IPS-18a (cell line): ENCODE data around the gene PSMD7.
"Not testable (repeated sequence)": the region's sequence is repeated elsewhere in the genome, so short reads cannot be mapped to it uniquely, and the experiment has no call there.

Experiments
- H3K27ac ChIP-seq: one replicate; pipeline ENCODE4 v1.5.1; 2013; ENCODE audit warnings: low read length
- H3K27me3 ChIP-seq: one replicate; pipeline ENCODE4 v1.6.1; 2013; ENCODE audit warnings: mild to moderate bottlenecking, low read length; ENCODE audit not compliant: control insufficient read depth, insufficient read depth
- H3K36me3 ChIP-seq: one replicate; pipeline ENCODE4 v1.6.1; 2013; ENCODE audit warnings: low read depth, low read length; ENCODE audit not compliant: control insufficient read depth
- H3K4me1 ChIP-seq: one replicate; pipeline ENCODE4 v1.6.1; 2013; ENCODE audit warnings: low read depth, low read length; ENCODE audit not compliant: control insufficient read depth
- H3K4me3 ChIP-seq: one replicate; pipeline ENCODE4 v1.5.1; 2013; ENCODE audit warnings: low read length
- H3K9ac ChIP-seq: one replicate; pipeline ENCODE4 v1.6.1; 2013; ENCODE audit warnings: mild to moderate bottlenecking, low read length, moderate library complexity
- H3K9me3 ChIP-seq: one replicate; pipeline ENCODE4 v1.6.1; 2013; ENCODE audit warnings: low read depth, low read length; ENCODE audit not compliant: control insufficient read depth

Gene PSMD7

DNA sequence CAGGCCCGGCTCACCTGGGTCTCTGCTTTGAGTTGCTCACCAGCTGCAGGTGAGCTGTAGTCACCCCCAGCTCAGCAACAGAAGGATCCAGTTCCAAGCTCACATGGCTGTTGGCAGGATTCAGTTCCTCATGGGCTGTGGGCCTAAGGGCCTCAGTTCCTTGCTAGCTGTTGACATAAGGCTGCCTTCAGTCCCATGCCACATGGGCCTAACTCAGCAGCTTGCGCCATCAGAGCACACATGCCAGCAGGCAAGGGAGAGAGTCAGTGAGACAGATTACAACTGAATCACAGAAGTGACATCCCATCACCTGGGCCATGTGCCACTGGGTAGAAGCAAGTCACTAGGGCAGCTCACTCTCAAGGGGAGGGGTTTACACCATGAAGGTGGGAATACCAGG is 24.7 kb downstream of the PSMD7 start:
- no peak overlapping the region for H3K9ac ChIP-seq

DNA sequence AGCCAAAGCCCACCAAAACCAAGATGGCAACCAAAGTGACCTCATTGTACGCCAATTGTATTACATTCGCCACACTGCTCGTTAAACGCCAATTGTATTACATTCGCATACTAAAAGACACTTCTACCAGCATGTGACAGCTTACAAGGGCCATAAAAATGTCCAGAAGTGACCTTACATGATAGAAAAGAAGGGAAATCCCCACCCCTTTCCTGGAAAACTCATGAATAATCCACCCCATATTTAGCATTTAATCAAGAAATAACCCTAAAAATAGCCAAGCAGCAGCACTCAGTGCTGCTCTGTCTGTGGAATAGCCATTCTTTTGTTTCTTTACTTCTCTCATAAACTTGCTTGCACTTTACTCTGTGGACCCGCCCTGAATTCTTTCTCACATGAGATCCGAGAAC is 25.7 kb downstream of the PSMD7 start:
- no peaks in the 10 kb centered on the region for H3K27me3 ChIP-seq
- H3K9me3 ChIP-seq, result no peaks in the 10 kb centered on the region
- H3K4me1 ChIP-seq, result no peaks in the 10 kb centered on the region
- no peak overlapping the region for H3K27ac ChIP-seq
- no peak overlapping the region for H3K4me3 ChIP-seq
- peaks cover 17% of the 10 kb centered on the region for H3K36me3 ChIP-seq
- H3K9ac ChIP-seq, result no peak overlapping the region

More for the DNA sequence above, 24.7 kb downstream of the PSMD7 start:
- H3K36me3 ChIP-seq, result peaks cover 10% of the 10 kb centered on the region
- no peaks in the 10 kb centered on the region for H3K9me3 ChIP-seq
- H3K27me3 ChIP-seq, result no peaks in the 10 kb centered on the region
- no peaks in the 10 kb centered on the region for H3K4me1 ChIP-seq
- H3K4me3 ChIP-seq, result no peak overlapping the region
- no peak overlapping the region for H3K27ac ChIP-seq

DNA sequence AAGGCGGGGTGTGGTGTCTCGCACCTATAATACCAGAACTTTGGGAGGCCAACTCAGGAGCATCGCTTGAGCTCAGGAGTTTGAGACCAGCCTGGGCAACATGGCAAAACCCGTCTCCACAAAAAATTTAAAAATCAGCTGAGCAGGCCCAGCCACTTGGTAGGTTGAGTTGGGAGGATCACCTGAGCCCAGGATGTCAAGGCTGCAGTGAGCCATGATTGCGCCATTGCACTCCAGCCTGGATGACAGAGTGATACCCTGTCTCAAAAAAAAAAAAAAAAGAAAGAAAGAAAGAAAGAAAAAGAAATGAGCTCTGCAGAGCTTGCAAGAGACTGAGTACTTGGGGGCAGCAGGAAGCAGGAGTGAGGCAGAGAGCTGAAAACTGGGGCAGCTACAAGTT is 28.2 kb downstream of the PSMD7 start:
- not testable (repeated sequence) for H3K4me3 ChIP-seq, H3K27me3 ChIP-seq, H3K9me3 ChIP-seq, H3K9ac ChIP-seq, H3K27ac ChIP-seq, H3K4me1 ChIP-seq
- peaks cover 17% of the 10 kb centered on the region for H3K36me3 ChIP-seq

DNA sequence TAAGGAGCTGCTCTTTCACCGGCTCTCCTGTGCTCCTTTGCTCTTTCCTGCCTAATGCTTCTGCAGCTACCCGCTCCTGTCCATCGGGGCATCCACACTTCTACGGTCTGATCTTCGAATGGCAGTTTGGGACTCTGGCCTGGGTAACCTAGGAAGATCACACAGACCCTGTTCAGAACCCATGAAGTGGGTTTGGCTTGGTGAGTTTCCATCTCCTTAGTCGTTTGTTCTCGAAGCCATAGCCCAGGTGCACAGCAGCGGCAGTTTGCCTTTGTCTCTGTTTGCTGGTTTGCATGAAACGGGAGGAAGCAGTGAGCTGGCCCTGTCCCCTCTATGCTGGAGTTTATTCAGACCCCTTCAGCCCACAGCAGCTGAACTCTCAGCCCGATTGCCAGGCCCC is 29.0 kb downstream of the PSMD7 start:
- peaks cover 17% of the 10 kb centered on the region for H3K36me3 ChIP-seq
- H3K9me3 ChIP-seq, result no peaks in the 10 kb centered on the region
- H3K27me3 ChIP-seq, result no peaks in the 10 kb centered on the region
- H3K4me3 ChIP-seq, result no peak overlapping the region
- no peak overlapping the region for H3K27ac ChIP-seq
- H3K4me1 ChIP-seq, result no peaks in the 10 kb centered on the region
- H3K9ac ChIP-seq, result no peak overlapping the region

DNA sequence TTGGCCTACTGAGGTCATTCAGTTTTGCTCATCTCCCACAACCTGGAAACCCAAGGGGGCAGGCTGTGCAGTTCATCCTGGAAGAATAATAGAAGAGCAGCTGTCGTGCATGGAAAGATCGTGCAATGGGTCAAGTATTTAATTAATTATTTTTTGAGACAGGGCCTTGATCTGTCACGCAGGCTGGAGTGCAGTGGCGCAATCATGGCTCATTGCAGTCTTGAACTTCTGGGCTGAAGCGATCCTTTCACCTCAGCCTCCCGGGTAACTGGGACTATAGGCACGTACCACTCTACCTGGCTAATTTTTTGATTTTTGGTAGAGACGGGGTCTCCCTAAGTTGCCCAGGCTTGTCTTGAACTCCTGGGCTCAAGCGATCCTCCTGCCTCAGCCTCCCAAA is 31.7 kb downstream of the PSMD7 start:
- H3K36me3 ChIP-seq, result peaks cover 29% of the 10 kb centered on the region
- not testable (repeated sequence) for H3K4me1 ChIP-seq, H3K4me3 ChIP-seq, H3K9ac ChIP-seq, H3K27ac ChIP-seq, H3K27me3 ChIP-seq, H3K9me3 ChIP-seq

DNA sequence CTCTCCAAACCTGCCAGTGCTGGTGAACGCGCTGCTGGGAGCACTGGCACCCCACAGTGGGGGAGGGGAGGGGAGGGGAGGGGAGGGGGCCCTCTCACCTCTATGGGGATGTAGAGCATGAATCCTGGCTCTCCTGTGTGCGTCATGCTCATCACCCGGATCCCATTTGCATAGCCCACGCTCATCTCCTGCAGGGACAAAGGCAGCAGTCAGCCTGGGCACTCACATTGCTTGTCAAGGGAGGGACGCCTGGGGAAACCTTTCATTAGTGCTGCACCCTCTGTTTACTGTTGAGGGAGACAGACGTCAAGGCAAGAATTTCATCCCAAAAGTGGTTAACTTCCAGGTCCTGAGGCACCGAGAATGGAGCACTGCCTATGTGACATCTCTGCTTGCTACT is 35.9 kb downstream of the PSMD7 start:
- not testable (repeated sequence) for H3K9ac ChIP-seq, H3K27me3 ChIP-seq, H3K4me1 ChIP-seq, H3K9me3 ChIP-seq, H3K4me3 ChIP-seq, H3K27ac ChIP-seq
- peaks cover 21% of the 10 kb centered on the region for H3K36me3 ChIP-seq

DNA sequence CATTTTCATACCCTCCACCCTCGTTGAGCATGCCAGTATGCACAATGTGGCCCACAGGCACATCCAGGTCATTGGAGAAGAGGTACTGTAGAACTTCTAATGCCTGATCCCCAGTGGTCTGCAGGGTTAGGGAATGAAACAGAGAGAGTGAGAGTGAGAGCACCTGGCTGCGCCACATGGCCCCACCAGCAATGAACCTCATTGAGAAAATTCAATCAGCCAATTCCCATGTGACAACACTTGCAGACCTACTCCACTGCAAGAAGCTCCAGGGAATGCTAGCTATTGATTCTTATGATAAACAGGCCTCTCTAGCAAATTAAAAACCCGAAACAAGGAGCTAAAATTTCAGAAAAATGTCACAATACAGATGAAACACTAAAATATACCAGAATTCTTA is 40.9 kb downstream of the PSMD7 start:
- peaks cover 38% of the 10 kb centered on the region for H3K36me3 ChIP-seq

DNA sequence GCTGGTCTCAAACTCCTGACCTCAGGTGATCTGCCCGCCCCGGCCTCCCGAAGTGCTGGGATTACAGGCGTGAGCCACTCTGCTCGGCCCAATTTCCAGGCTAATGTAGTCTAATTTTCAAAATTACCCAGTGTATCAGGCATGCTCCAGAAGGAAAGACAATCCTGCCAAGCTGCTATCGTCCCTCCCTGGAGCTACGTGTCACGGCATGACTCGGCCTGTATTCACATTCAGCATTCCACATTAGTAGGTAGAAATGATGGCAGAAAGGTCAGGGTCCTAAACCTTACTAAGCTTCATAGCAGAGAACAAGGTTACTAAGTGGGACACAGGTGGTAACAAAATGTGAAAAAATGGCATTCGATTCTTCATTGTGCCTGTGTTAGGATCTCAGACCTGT is 42.6 kb downstream of the PSMD7 start:
- not testable (repeated sequence) for H3K9ac ChIP-seq, H3K27ac ChIP-seq, H3K4me3 ChIP-seq, H3K9me3 ChIP-seq, H3K4me1 ChIP-seq, H3K27me3 ChIP-seq
- peaks cover 35% of the 10 kb centered on the region for H3K36me3 ChIP-seq

More for the DNA sequence above, 40.9 kb downstream of the PSMD7 start:
- H3K27me3 ChIP-seq, H3K4me1 ChIP-seq, H3K9ac ChIP-seq, H3K4me3 ChIP-seq, H3K27ac ChIP-seq, H3K9me3 ChIP-seq: not testable (repeated sequence)

DNA sequence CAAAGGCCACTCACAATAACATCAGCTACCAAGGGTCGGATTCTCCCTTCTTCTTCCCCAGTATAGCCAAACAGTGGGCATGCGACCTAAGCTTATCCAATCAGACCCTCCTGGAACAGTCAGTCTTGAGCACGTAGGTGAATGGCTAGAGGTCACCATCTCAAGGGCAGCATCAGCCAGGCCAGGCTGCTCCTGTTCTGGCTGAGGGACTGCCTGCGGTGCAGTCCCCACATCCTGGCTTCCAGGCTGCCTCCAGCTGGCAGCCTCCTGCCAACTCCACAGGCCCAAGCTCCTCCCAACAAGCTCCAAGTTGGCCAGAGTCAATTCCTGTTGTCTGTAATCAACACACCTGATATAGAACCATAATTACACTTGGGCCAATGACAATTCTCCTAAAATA is 56.4 kb downstream of the PSMD7 start:
- not testable (repeated sequence) for H3K9ac ChIP-seq, H3K9me3 ChIP-seq, H3K4me3 ChIP-seq, H3K27ac ChIP-seq, H3K27me3 ChIP-seq, H3K4me1 ChIP-seq
- peaks cover 50% of the 10 kb centered on the region for H3K36me3 ChIP-seq
